ENCODE results near the gene ZNF646.

Gene ZNF646

DNA sequence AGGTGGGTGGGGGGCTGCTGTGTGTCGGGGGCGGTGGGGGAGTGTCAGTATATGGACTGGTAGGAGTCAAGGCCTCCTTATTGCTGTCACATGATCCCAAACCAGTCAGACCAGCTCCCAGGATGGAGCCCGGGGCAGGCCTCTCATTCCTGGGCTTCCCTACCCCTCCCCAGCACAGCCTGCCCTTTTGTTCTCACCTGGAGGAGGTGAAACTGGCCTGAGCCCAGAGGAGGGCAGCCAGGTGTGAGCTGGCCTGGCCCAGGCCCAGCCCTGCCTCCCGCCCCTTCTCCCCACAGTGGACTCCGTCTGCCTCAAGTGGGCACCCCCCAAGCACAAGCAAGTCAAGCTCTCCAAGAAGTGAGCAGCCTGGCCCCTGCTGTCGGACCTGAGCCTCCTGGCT, 56.7 kb downstream of the ZNF646 start:
- no peak for DNase-seq (ENCODE audit: low read depth in 2 of 2)

GRCh38 chr16:31131416-31131815, 57.2 kb downstream of the ZNF646 start:
- DNase-seq (ENCODE audit: low read depth in 2 of 2) = no peak

- no peak for DNase-seq (ENCODE audit: low read depth in 2 of 2)
These were observed 57.6 kb downstream of the ZNF646 start for GRCh38 chr16:31131841-31132271.

- DNase-seq (ENCODE audit: low read depth in 2 of 2) = no peak
These were observed 58.2 kb downstream of the ZNF646 start for GRCh38 chr16:31132303-31132979.

GRCh38 chr16:31133046-31133501, 58.9 kb downstream of the ZNF646 start:
- DNase-seq (ENCODE audit: low read depth in 2 of 2) = no peak
